HG03095 (cell line): ENCODE measurements around the gene TMEM178A.

Experiments
- ATAC-seq: cut with Tn5 transposase; IDR thresholded peaks from one replicate; pipeline ENCODE4 v1.9.1; 2021; ENCODE audit warnings: moderate library complexity; ENCODE audit not compliant: unreplicated experiment

TMEM178A gene

DNA sequence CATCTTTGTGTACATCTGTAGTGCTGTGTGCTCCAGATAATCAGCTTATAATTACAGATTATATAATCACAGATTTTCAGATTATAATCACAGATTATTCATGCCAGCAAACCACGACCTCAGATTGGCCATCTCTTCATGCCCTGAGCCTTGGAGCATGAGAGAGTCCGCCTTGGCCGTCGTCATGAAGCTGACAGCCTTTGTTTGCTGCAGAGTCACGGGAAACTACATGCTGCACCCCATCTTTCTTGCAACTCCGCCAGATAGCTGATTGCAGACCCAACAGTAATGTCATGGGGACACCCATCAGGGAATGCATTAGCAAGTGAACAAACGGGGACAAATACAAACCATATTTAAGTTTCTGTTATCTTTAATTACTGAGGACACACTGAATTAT lies 7.3 kb downstream of the TMEM178A start:
- no peak for ATAC-seq

GRCh38 chr2:39676342-39676741 lies 10.6 kb downstream of the TMEM178A start:
- ATAC-seq = no peak

- no peak for ATAC-seq
These were observed 12.5 kb downstream of the TMEM178A start for GRCh38 chr2:39678170-39678569.

DNA sequence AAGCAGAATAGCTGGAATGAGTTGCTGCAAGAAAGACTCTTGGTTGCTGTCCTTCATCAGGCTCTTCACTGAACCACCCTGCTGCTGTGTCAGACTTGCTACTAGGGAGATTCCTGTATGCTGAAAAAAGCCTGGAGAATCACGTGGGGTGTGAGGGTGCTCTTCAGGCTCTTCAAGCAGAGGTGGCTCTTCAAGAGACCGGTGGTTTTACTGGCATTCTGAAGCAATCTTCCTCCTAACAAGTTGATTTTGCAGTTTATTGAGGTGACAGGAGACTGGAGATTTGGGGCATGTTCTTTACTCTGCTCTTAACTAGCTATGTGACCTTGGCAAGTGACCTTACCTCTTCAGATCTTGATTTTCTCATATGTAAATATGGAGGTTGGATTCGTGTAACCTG lies 14.1 kb downstream of the TMEM178A start:
- no peak for ATAC-seq

DNA sequence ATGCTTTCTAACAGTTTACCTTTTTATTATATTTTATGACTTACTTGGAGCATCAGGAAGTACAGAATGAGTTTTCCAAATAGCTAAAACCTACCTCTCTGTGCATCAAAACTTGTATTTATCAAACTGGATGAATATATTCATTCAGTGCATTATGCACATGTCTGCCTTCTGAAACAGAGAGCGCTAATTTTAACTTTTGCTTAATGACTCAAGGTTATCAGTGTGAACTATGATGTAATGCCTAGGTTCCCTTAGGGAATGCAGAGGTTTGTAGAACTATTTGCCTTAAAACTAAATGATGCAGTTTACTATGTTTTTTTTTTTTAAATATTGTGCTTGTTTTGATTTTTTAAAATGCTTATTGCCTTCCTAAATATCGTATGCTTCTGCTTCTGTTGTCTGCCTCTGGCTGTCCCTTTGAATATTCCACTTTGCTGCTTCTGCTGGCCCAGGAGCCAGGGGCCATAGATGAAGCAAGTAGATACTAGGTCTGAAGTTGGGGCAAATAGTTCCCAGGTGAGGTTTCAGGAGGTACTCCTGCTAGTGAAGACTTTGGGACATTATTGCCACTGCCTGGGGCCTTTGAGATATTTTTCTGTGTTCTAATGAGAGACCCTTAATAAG lies 16.5 kb downstream of the TMEM178A start:
- ATAC-seq = peak; percentile 56

GRCh38 chr2:39683022-39683699 lies 17.4 kb downstream of the TMEM178A start:
- ATAC-seq = no peak

GRCh38 chr2:39684464-39684863 lies 18.7 kb downstream of the TMEM178A start:
- no peak for ATAC-seq

- no peak for ATAC-seq
These were observed 19.4 kb downstream of the TMEM178A start for GRCh38 chr2:39685126-39685525.

DNA sequence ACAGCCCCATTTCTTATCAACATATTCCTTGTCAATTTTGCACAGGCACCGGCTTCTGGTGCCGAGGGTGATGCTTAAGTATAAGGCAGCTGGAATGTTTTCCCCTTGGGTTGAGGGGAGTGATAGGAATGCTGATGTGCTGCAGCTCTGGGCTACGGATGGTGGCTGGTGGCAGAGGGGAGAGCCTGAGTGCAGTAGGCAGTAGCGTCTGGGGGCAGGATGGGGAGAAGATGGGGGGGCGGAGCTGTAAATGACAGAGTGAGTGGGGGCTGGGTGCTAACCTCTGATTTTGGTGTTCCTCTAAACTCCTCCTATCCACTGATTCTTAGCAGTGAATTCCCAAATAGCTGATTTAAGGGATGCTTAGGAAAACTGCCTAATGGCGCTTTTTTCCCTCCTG lies 20.7 kb downstream of the TMEM178A start:
- ATAC-seq = no peak

DNA sequence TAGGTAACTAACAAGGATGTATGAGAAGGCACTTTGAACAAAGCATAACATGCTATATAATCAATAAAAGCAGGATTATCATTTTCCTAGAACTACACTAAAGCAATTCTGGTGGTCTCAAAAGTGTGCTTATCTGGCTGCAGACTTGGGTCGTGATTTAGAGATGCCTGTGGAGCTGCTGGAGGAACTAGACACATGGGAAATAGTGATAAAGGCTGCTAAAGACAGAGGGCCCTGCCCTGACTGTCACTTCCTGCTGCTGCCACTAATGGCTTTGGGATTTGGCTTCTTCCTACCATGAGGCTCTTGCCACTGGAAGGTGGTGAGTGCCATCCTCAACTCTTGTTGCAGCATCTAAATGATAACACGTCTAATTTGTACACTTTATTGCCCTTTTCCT lies 22.5 kb downstream of the TMEM178A start:
- ATAC-seq = no peak

- no peak for ATAC-seq
These were observed 23.6 kb downstream of the TMEM178A start for GRCh38 chr2:39689272-39689841.

DNA sequence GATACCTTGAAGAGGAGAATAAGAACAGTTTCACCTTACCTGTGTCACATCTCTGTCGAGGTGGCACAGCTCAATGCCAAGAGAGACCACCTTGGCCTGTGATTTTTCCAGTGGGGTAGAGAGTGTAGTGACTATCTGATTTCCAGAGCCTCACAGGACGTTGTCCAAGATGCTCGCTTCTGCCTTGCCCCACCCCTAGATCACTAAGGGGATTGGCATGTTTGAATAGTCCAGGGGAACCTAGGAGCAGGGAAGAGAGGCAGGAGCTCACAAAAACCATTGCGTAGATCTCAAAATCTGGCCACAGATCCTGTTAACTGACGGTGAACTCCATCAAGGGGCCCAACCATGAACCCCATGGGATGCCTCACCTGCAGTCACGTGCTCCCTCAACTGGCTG lies 24.2 kb downstream of the TMEM178A start:
- no peak for ATAC-seq

DNA sequence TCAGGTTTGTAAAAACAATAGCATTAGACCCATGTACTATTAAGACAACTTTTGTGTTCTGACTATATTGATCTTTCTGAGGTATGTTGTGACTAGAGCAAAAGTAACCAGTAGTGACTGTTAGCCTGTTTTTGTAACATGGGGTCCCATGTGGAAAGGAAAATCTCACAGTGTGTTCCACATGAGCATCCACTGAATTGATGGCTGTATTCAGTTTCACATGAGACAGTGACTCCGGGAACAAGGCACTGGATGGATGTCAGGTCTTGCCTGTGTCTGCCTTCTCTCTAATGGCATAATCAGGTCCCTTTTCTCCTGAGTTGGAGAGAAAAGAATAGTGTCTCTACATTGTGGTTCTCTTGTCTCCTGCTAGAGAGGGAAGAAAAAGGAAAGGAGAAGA lies 27.5 kb downstream of the TMEM178A start:
- ATAC-seq = no peak

- ATAC-seq = no peak
These were observed 30.4 kb downstream of the TMEM178A start for GRCh38 chr2:39696101-39696553.

GRCh38 chr2:39696838-39697237 lies 31.1 kb downstream of the TMEM178A start:
- no peak for ATAC-seq

DNA sequence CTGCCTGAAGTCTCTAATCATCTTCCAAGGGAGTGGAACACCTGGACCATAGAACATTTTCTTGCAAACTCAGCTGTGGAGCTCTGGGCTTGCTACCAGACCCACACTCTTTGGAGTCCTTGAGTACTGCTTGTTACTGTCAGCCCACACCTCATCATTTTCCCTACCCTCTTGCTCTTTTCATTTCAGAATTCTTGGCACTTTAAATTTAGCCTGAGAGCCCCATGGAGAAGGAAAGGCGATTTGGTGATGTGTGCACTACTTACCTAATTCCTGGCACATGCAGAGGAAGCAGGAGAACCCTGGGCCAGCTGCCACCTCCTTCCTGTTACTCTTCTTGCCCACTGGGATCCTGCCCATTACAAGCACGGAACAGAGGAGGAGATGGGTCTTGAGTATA lies 31.7 kb downstream of the TMEM178A start:
- no peak for ATAC-seq

DNA sequence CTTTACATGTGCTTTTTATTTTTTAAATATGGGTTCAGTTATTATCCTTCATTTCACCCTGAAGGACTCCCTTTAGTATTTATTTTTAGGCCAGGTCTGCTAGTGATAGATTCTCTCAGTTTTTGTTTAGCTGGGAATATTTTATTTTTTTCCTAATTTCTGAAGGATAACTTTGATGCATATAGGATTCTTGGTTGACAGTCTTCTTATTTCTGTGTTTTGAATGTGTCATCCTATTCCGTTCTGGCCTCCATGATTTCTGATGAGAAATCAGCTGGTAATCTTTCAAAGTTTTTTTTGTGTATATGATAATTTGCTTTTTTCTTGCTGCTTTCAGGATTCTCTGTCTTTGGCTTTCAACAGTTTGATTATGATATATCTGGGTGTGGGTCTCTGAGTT lies 35.4 kb downstream of the TMEM178A start:
- no peak for ATAC-seq

DNA sequence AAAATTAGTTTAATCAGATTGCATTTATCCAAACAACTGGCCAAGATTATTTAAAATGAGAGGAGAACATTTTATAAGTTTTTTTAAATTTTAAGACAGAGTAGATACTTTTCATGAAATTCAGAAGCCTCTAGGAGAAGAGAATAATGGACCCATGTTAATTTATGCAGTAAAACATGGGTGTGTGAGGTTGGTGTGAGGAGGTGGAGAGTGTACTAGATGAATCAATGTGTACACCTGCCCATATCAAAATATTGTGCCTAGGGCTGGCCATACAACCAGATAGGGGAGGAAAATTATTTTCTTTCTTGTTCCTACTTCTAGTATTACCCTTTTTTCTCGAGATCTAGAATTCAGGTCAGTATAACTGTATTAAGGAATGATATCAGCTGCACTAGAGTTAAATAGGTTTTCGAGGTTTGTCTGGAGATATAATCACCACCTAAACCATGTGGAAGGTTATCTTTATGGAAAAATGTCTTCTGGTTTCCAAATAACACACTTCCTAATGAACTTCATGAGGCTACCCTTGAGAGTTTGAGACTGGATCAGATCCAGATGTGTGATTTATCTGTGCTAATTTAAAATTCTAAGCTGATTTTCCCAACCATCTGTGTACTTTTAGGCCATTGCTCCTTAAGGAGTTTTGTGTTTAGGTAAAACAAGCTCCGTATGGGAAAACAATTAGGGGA lies 37.6 kb downstream of the TMEM178A start:
- ATAC-seq = no peak

DNA sequence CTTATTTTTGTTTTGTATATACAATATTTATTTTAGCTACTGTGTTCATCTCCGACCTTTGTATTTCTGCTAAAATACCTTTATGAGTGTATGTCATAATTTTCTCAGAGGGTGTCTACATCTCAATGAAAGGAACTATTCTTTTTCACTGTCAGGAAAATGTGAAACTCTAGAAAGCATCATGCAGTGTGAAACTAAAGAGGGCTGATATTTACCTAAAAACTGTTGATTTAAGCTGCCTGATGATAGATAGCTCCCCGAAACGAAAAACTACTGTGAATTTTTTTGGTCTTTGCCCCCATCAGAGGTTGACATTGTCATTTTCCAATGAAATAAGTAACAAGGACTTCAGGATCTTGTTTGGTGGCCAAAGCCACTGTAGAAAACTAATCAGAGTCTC lies 38.8 kb downstream of the TMEM178A start:
- no peak for ATAC-seq

DNA sequence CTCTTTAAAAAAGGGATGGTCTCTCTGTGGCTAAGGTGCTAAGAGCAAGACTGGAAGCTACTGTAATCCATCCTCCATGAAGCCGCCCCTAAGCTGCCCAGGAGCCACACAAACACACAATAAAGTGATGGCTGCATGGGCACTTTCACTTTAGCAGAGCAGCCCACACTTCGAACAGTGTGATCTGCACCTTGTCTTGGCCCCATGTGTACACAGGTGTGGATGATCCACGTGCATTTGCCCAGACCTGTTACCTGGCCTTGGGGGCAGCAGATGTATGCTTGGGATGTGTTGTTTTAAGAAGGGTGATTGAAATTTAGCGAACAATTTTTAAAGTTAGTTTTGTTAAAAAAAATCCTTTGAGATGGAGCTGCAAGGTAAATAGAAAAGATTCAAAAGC lies 39.9 kb downstream of the TMEM178A start:
- no peak for ATAC-seq

DNA sequence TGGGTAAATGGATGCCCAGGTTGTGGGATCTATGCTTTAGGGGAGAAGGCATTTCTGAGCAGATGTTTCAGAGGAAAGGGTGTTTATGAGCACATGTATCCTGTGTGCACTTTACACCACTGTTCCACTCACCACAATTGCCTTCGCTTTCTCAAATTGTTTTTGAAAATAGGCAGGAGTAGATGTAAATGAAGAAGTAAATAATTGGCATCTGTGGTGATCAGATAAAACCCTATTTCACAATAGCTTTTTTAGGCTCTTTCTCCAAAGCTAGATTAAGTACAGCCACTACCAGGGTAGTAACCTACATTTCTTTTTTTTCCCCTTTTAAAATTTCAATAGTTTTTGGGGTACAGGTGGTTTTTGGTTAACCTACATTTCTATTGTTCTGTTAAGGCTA lies 40.6 kb downstream of the TMEM178A start:
- ATAC-seq = no peak

DNA sequence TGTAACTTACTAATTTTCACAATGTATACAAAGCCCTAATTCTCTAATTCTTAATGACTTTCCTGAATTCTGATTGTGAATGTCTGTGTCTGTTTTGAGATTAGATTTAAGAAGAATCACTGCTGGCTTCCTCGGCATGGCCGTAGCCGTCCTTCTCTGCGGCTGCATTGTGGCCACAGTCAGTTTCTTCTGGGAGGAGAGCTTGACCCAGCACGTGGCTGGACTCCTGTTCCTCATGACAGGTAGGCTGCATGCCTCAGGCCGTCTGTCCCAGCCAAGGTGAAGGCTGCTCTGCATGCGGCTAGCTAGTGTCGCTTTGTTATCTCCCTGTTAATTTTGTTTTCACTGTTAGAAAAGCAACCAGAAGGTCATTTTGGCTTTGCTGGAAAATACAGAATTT lies 41.2 kb downstream of the TMEM178A start:
- no peak for ATAC-seq
